Psoas muscle (tissue), 8 donors: ENCODE measurements around the gene TNFAIP1. TPM values are rescaled to one million over a fixed set of nuclear protein-coding genes. Genes with fewer than 3 reads are reported as not detected.

ENCODE experiments used
- ATAC-seq, 4 donors: fragments of 200-7000 bp; cut with Tn5 transposase; one replicate each; pipeline ENCODE4 v1.9.1; 2020; ENCODE audit warnings: moderate library complexity in 3 of 4, mild to moderate bottlenecking in 2 of 4
- DNase-seq, 2 donors: peaks; one replicate each; pipeline ENCODE4 v3.0.0-alpha.2; 2020
- H3K27ac ChIP-seq: fragments of 200-600 bp; one replicate; pipeline ENCODE4 v1.8.0; 2022
- H3K27me3 ChIP-seq, 3 donors: fragments of 200-600 bp in 1 of 3; one replicate each; pipeline versions ENCODE4 v1.6.1 to v1.8.0; 2013 to 2022; ENCODE audit warnings: low read length in 2 of 3, mild to moderate bottlenecking in 2 of 3, moderate library complexity in 1 of 3; ENCODE audit not compliant: insufficient read depth in 3 of 3
- H3K36me3 ChIP-seq, 2 donors: fragments of 200-600 bp in 1 of 2; one replicate each; pipeline versions ENCODE4 v1.6.1 to v1.8.0; 2013 to 2022; ENCODE audit warnings: low read depth in 1 of 2, mild to moderate bottlenecking in 1 of 2, moderate library complexity in 1 of 2; ENCODE audit not compliant: insufficient read depth in 1 of 2
- H3K4me1 ChIP-seq: fragments of 200-600 bp; one replicate; pipeline ENCODE4 v1.8.0; 2022
- H3K4me3 ChIP-seq: fragments of 200-600 bp; one replicate; pipeline ENCODE4 v1.8.0; 2022; ENCODE audit warnings: mild to moderate bottlenecking
- H3K9me3 ChIP-seq: fragments of 200-600 bp; one replicate; pipeline ENCODE4 v1.8.0; 2022
- CTCF ChIP-seq: fragments of 200-600 bp; IDR thresholded peaks from one replicate; pipeline ENCODE4 v1.8.0; 2022; ENCODE audit warnings: antibody characterized with exemption
- WGBS, 3 donors: extraction: QIAGEN DNeasy Blood & Tissue Kit; methylation state at CpG; one replicate each; pipeline versions ENCODE4 v1.1.6 to v1.1.7; 2013; 5-methylcytosine and 5-hydroxymethylcytosine counted together
- intact Hi-C, 2 donors: fragments of 100-400 bp; cut with DNase I; formaldehyde crosslinking; loops; one replicate each; pipeline versions ENCODE4 v1.11.0 to v1.14.2; 2022
- polyA plus RNA-seq, 3 donors: library from polyadenylated mRNA; stranded (reverse); fragments of 200-250 nt; gene quantifications; one replicate each; pipeline ENCODE4 v1.2.3, GENCODE V29; 2013
- total RNA-seq, 4 donors: library from RNA; stranded (reverse); fragmentation: NEBNext Ultra II Directional in 2 of 4; extraction: Animal tissue kit (Norgen Biotek cat#: 25700) in 2 of 4; gene quantifications; one replicate each; pipeline versions ENCODE4 v1.2.1 to v1.2.4, GENCODE V29; 2021 to 2023
- donor health status: healthy with polysubstance abuse.
- donor health status: DM: no; HTN: no; CAD: no; lungs with moderate emphysema.
- donor health status: Bipolar disorder and iron deficiency.
- donor health status: healthy.
- donor health status: DM: yes; HTN: yes; CAD: no.
- donor health status: DM: no; HTN: no; CAD: no.
- donor health status: DM: no; HTN: no; CAD: no.
- donor health status: DM: yes; HTN: yes; CAD: no.

Gene TNFAIP1
- total and polyA plus RNA-seq, 7 donors = 13.0 to 32.6 (median 23.3) TPM

GRCh38 chr17:28293994-28294393 lies 41.6 kb upstream of the TNFAIP1 start:
- no peaks in the 10 kb centered on the region for H3K27me3 ChIP-seq
- 80 to 94% (median 93%) methylated on average over 6 of the region's 6 CpGs for WGBS, 3 donors
- no peak overlapping the region for H3K27ac ChIP-seq
- no peaks in the 10 kb centered on the region for H3K4me1 ChIP-seq
- H3K9me3 ChIP-seq = no peaks in the 10 kb centered on the region
- H3K4me3 ChIP-seq = no peak overlapping the region
- no peaks in the 10 kb centered on the region for H3K36me3 ChIP-seq
- intact Hi-C loops = no loop called here
- no peak for DNase-seq
- ATAC-seq = no peak
- TF ChIP-seq CTCF = no peak

GRCh38 chr17:28295677-28296578 lies 39.6 kb upstream of the TNFAIP1 start:
- 57 to 63% (median 59%) methylated on average over 3 of the region's 3 CpGs for WGBS, 3 donors
- DNase-seq = no peak
- no peak overlapping the region for H3K4me3 ChIP-seq
- no peaks in the 10 kb centered on the region for H3K9me3 ChIP-seq
- H3K27ac ChIP-seq = no peak overlapping the region
- H3K36me3 ChIP-seq = no peaks in the 10 kb centered on the region
- no peak for TF ChIP-seq CTCF
- intact Hi-C loops = no loop called here
- H3K27me3 ChIP-seq = no peaks in the 10 kb centered on the region
- no peak for ATAC-seq
- H3K4me1 ChIP-seq = no peaks in the 10 kb centered on the region

- DNase-seq = no peak
- no peak for ATAC-seq
- 71 to 73% (median 71%) methylated on average over 3 of the region's 3 CpGs for WGBS, 3 donors
- no peak overlapping the region for H3K27ac ChIP-seq
- no peaks in the 10 kb centered on the region for H3K9me3 ChIP-seq
- H3K36me3 ChIP-seq = no peaks in the 10 kb centered on the region
- no peaks in the 10 kb centered on the region for H3K27me3 ChIP-seq
- no peaks in the 10 kb centered on the region for H3K4me1 ChIP-seq
- H3K4me3 ChIP-seq = no peak overlapping the region
- no peak for TF ChIP-seq CTCF
- intact Hi-C loops = no loop called here
Measured at GRCh38 chr17:28298449-28298848, 37.1 kb upstream of the TNFAIP1 start.

- Histone ChIP-seq H3K27me3 (peaks cover 2 to 16% (median 3%) of the 10 kb centered on the region in 3 donors), H3K4me3 (no peak overlapping the region), H3K4me1 (no peaks in the 10 kb centered on the region), H3K9me3 (no peaks in the 10 kb centered on the region), H3K36me3 (no peaks in the 10 kb centered on the region), H3K27ac (no peak overlapping the region)
- intact Hi-C loops = loop anchor here in 1 of 2 donors (10.0 kb wide), 1 partner anchor 62 kb away; no protein-coding TSS in a partner anchor
- 23 to 27% (median 24%) methylated on average over 37 to 38 of the region's 38 CpGs for WGBS, 3 donors
- TF ChIP-seq CTCF = no peak
- ATAC-seq (no peak), DNase-seq (no peak)
Measured at GRCh38 chr17:28306954-28307401, 28.6 kb upstream of the TNFAIP1 start.
